GM23248 (cell line): ENCODE data around the gene RPL13A. TPM values are rescaled to one million over a fixed set of nuclear protein-coding genes. Genes with fewer than 3 reads are reported as not detected.

ENCODE experiments used
- DNase-seq: peaks from one replicate; pipeline ENCODE4 v3.0.0-alpha.2; 2015
- H2AFZ ChIP-seq: fragments of 200-600 bp; sonication (generic); 2 replicates; pipeline ENCODE4 v1.6.1; 2016; ENCODE audit warnings: antibody characterized with exemption
- H3F3A ChIP-seq: fragments of 200-600 bp; sonication (generic); 2 replicates; pipeline ENCODE4 v1.6.1; 2016; ENCODE audit warnings: mild to moderate bottlenecking, antibody characterized with exemption, mixed run types; ENCODE audit not compliant: insufficient read depth
- H3K27ac ChIP-seq: fragments of 200-600 bp; sonication (generic); 2 replicates; pipeline ENCODE4 v1.5.1; 2016; ENCODE audit warnings: mild to moderate bottlenecking
- H3K27me3 ChIP-seq: fragments of 200-600 bp; sonication (generic); replicated peaks from 2 replicates; pipeline ENCODE4 v1.6.1; 2016; ENCODE audit warnings: mild to moderate bottlenecking; ENCODE audit not compliant: insufficient read depth
- H3K36me3 ChIP-seq: fragments of 200-600 bp; sonication (generic); 2 replicates; pipeline ENCODE4 v1.6.1; 2016; ENCODE audit warnings: low read depth, mild to moderate bottlenecking
- H3K4me1 ChIP-seq: fragments of 200-600 bp; sonication (generic); 2 replicates; pipeline ENCODE4 v1.6.1; 2016; ENCODE audit warnings: mild to moderate bottlenecking; ENCODE audit not compliant: insufficient read depth
- H3K4me2 ChIP-seq: fragments of 200-600 bp; sonication (generic); one replicate; pipeline ENCODE4 v1.6.1; 2016; ENCODE audit warnings: mild to moderate bottlenecking; ENCODE audit not compliant: unreplicated experiment
- H3K4me3 ChIP-seq: fragments of 200-600 bp; sonication (generic); 2 replicates; pipeline ENCODE4 v1.5.1; 2016; ENCODE audit warnings: mild to moderate bottlenecking
- H3K79me2 ChIP-seq: fragments of 200-600 bp; sonication (generic); 2 replicates; pipeline ENCODE4 v1.6.1; 2016; ENCODE audit warnings: mild to moderate bottlenecking; ENCODE audit not compliant: insufficient read depth
- H3K9ac ChIP-seq: fragments of 200-600 bp; sonication (generic); 2 replicates; pipeline ENCODE4 v1.6.1; 2016; ENCODE audit warnings: mild to moderate bottlenecking
- H3K9me2 ChIP-seq: fragments of 200-600 bp; sonication (generic); 2 replicates; pipeline ENCODE4 v1.6.1; 2016; ENCODE audit warnings: mixed run types, mild to moderate bottlenecking, moderate library complexity; ENCODE audit not compliant: insufficient read depth
- H3K9me3 ChIP-seq: fragments of 200-600 bp; sonication (generic); one replicate; pipeline ENCODE4 v1.6.1; 2017; ENCODE audit warnings: low read depth
- H4K20me1 ChIP-seq: fragments of 200-600 bp; sonication (generic); 2 replicates; pipeline ENCODE4 v1.6.0; 2016; ENCODE audit not compliant: insufficient read depth
- EZH2 ChIP-seq: fragments of 200-600 bp; sonication (generic); IDR thresholded peaks from 2 replicates; pipeline ENCODE4 v1.6.1; 2018; ENCODE audit warnings: antibody characterized with exemption, mild to moderate bottlenecking; ENCODE audit not compliant: insufficient read depth, poor library complexity, severe bottlenecking
- EZH2phosphoT487 ChIP-seq: fragments of 200-600 bp; sonication (generic); IDR thresholded peaks from 2 replicates; pipeline ENCODE4 v1.6.1; 2018; ENCODE audit warnings: antibody characterized with exemption, moderate library complexity, mild to moderate bottlenecking, low read depth; ENCODE audit not compliant: insufficient read depth
- WGBS, 2 experiments: methylation state at CpG; one replicate each; pipeline ENCODE4 v1.1.6; 2015 to 2017; ENCODE audit warnings: low lambda C conversion rate in 2 of 2, low coverage in 1 of 2; ENCODE audit errors: missing lambda C conversion rate in 2 of 2; 5-methylcytosine and 5-hydroxymethylcytosine counted together
- in situ Hi-C: fragments of 300-500 bp; cut with MboI; formaldehyde crosslinking; loops from 2 replicates; pipeline ENCODE4 v1.15.0; 2020
- polyA plus RNA-seq: library from polyadenylated mRNA; unstranded; fragments of >200 nt; fragmentation: Nextera tagmentation; extraction: Ambion mirVana; gene quantifications from 2 replicates; pipeline ENCODE4 v1.2.1, GENCODE V29; 2016
- total RNA-seq: library from RNA; depleted of rRNA; stranded (reverse); fragments of >200 nt; shearing (Covaris generic); gene quantifications from 2 replicates; pipeline ENCODE4 v1.2.3, GENCODE V29; 2014

Gene RPL13A
- total and polyA plus RNA-seq, 2 experiments from 2014 or later, result 893 to 2,272 TPM

GRCh38 chr19:49498475-49498874, 11.1 kb downstream of the RPL13A start:
- Histone ChIP-seq H3K27me3 (no peaks in the 10 kb centered on the region), H3F3A (peaks cover 46% of the 10 kb centered on the region), H3K4me2 (peak overlapping the region; percentile 96), H3K9me2 (no peaks in the 10 kb centered on the region), H3K4me1 (peaks cover 17% of the 10 kb centered on the region), H3K36me3 (peaks cover 19% of the 10 kb centered on the region), H3K4me3 (peak overlapping the region; percentile 91; the same call in 1 of the 2 replicates), H4K20me1 (0 out of 2 replicates have a peak, but pooled peaks cover 9% of the 10 kb centered on the region), H3K27ac (no peak overlapping the region), H3K9me3 (no peaks in the 10 kb centered on the region), H3K9ac (peak overlapping the region; percentile 96; the same call in 1 of the 2 replicates), H3K79me2 (peaks cover 29% of the 10 kb centered on the region), H2AFZ (no peak overlapping the region)
- in situ Hi-C loops, result no loop called here
- TF ChIP-seq EZH2 (no peak), EZH2phosphoT487 (no peak)
- 65 to 69% methylated on average over 7 of the region's 7 CpGs for WGBS, 2 experiments
- DNase-seq, result no peak

GRCh38 chr19:49499030-49499670, 11.7 kb downstream of the RPL13A start:
- peak overlapping the region; percentile 96; the same call in 1 of the 2 replicates for H3K9ac ChIP-seq
- no peak overlapping the region for H3K4me2 ChIP-seq
- H3K36me3 ChIP-seq, result peaks cover 19% of the 10 kb centered on the region
- H3F3A ChIP-seq, result peaks cover 45% of the 10 kb centered on the region
- TF ChIP-seq EZH2phosphoT487 (no peak), EZH2 (no peak)
- 0 out of 2 replicates have a peak, but pooled peaks cover 9% of the 10 kb centered on the region for H4K20me1 ChIP-seq
- H3K27ac ChIP-seq, result no peak overlapping the region
- H3K4me3 ChIP-seq, result no peak overlapping the region
- no peaks in the 10 kb centered on the region for H3K9me2 ChIP-seq
- no peak overlapping the region for H2AFZ ChIP-seq
- no peaks in the 10 kb centered on the region for H3K9me3 ChIP-seq
- no peak for DNase-seq
- WGBS, 2 experiments, result 70 to 75% methylated on average over 9 to 19 of the region's 19 CpGs
- H3K79me2 ChIP-seq, result peaks cover 29% of the 10 kb centered on the region
- peaks cover 17% of the 10 kb centered on the region for H3K4me1 ChIP-seq
- in situ Hi-C loops, result no loop called here
- H3K27me3 ChIP-seq, result no peaks in the 10 kb centered on the region

- H3K9me3 ChIP-seq, result no peaks in the 10 kb centered on the region
- TF ChIP-seq EZH2phosphoT487, result no peak
- TF ChIP-seq EZH2, result no peak
- H3K27ac ChIP-seq, result no peak overlapping the region
- H3K4me2 ChIP-seq, result peak overlapping the region; percentile 13
- H2AFZ ChIP-seq, result peak overlapping the region; percentile 55
- peak; percentile 83 for DNase-seq
- peaks cover 12% of the 10 kb centered on the region for H3K36me3 ChIP-seq
- peaks cover 27% of the 10 kb centered on the region for H3F3A ChIP-seq
- H3K27me3 ChIP-seq, result no peaks in the 10 kb centered on the region
- WGBS, 2 experiments, result 42 to 45% methylated on average over 14 of the region's 14 CpGs
- in situ Hi-C loops, result no loop called here
- H3K79me2 ChIP-seq, result peaks cover 11% of the 10 kb centered on the region
- peaks cover 10% of the 10 kb centered on the region for H3K4me1 ChIP-seq
- no peaks in the 10 kb centered on the region for H3K9me2 ChIP-seq
- 0 out of 2 replicates have a peak, but pooled peaks cover 4% of the 10 kb centered on the region for H4K20me1 ChIP-seq
- H3K4me3 ChIP-seq, result no peak overlapping the region
- H3K9ac ChIP-seq, result 0 out of 2 replicates have a peak overlapping the region, but pooled peaks have one; percentile 0
Observed at GRCh38 chr19:49502866-49503581, 15.6 kb downstream of the RPL13A start.

- H2AFZ ChIP-seq, result peak overlapping the region; percentile 55
- no peak overlapping the region for H3K27ac ChIP-seq
- no peak overlapping the region for H3K4me3 ChIP-seq
- in situ Hi-C loops, result no loop called here
- H3K36me3 ChIP-seq, result peaks cover 7% of the 10 kb centered on the region
- no peaks in the 10 kb centered on the region for H3K9me3 ChIP-seq
- peaks cover 4% of the 10 kb centered on the region; the same call in 1 of the 2 replicates for H3K4me1 ChIP-seq
- 72 to 77% methylated on average over 9 of the region's 9 CpGs for WGBS, 2 experiments
- peaks cover 6% of the 10 kb centered on the region for H3K79me2 ChIP-seq
- TF ChIP-seq EZH2phosphoT487 (no peak), EZH2 (no peak)
- peaks cover 22% of the 10 kb centered on the region for H3F3A ChIP-seq
- no peak for DNase-seq
- H3K9ac ChIP-seq, result 0 out of 2 replicates have a peak overlapping the region, but pooled peaks have one; percentile 0
- H3K9me2 ChIP-seq, result no peaks in the 10 kb centered on the region
- H4K20me1 ChIP-seq, result 0 out of 2 replicates have a peak, but pooled peaks cover 4% of the 10 kb centered on the region
- H3K27me3 ChIP-seq, result no peaks in the 10 kb centered on the region
- no peak overlapping the region for H3K4me2 ChIP-seq
Observed at GRCh38 chr19:49503582-49503962, 16.2 kb downstream of the RPL13A start.
